ENCODE measurements around the gene PROB1.
"Not testable (repeated sequence)": the region's sequence is repeated elsewhere in the genome, so short reads cannot be mapped to it uniquely, and the experiment has no call there.

PROB1 gene, protein sequence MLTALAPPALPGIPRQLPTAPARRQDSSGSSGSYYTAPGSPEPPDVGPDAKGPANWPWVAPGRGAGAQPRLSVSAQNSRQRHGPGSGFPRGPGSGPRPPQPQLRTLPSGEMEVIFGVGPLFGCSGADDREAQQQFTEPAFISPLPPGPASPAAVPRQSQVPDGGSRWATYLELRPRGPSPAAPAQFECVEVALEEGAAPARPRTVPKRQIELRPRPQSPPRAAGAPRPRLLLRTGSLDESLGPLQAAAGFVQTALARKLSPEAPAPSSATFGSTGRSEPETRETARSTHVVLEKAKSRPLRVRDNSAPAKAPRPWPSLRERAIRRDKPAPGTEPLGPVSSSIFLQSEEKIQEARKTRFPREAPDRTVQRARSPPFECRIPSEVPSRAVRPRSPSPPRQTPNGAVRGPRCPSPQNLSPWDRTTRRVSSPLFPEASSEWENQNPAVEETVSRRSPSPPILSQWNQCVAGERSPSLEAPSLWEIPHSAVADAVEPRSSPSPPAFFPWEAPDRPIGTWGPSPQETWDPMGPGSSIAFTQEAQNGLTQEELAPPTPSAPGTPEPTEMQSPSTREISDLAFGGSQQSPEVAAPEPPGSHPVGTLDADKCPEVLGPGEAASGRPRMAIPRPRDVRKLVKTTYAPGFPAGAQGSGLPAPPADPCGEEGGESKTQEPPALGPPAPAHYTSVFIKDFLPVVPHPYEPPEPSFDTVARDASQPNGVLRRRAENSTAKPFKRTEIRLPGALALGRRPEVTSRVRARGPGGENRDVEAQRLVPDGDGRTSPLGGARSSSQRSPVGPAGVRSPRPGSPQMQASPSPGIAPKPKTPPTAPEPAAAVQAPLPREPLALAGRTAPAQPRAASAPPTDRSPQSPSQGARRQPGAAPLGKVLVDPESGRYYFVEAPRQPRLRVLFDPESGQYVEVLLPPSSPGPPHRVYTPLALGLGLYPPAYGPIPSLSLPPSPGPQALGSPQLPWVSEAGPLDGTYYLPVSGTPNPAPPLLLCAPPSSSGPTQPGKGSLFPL

DNA sequence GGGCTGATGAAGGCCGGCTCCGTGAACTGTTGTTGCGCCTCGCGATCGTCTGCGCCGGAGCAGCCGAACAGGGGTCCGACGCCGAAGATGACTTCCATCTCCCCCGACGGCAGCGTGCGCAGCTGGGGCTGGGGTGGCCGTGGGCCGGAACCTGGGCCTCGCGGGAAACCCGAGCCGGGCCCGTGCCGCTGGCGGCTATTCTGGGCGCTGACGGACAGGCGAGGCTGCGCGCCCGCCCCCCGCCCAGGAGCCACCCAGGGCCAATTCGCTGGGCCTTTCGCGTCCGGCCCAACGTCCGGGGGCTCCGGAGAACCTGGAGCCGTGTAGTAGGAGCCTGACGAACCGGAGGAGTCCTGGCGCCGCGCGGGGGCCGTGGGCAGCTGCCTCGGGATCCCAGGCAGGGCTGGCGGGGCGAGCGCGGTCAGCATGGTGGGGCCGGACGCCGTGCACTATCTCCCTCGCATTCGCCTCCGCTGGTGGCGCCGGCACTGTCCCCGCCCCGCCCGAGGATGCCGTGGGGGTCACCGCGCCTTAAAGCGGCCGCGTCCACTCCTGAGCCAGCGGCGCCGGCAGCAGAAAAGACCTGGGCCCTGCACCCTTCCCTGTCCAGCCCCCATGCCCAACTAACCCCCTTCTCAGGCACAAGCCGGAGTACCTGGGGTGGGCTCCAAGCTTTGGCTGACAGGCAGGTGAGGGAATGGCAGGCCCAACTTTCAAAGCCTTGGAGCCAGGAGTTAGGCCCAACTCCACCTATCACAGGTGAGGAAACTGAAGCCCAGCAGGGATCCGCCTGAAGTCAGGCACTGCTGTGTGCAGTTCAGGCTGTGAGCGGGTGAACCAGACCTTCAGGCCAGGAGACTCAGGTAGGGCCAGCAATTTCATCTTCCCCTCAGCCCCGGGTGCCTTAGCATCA, at the start of gene PROB1:
Gene PROB1, minus strand, starts transcription at position 451 of the 913 bp plus-strand sequence. Its CDS starts 23 bp downstream, at position 428.
- no peak for DNase-seq

DNA sequence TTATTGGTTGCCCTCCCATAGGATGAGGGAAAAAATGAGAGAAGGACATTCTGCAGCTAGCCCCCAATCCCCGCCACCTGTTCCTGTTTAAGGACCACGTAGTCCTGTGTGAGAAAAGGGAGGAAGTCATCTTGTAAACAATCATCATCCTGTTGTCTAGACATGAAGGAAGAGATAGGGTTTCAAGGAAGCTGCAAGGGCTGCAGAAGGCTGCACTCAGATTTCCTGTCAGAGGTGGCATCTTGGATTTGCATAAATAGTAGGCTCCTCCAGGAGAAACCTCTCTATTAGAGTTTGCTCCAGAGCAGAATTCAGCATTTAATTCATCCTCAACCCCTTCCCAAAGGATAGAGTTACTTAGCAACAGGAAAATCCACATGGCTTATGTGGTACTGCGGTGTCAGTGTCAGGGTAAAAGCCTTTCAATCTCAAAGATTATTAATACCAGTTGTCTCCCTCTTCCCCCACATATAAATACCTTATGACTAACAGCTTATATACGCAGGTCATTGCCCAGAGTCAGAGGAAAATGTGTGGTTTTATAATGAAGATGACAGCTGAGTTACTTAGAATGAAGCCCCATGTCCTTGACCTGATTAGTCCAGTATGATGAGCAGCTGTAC, 49.0 kb upstream of the PROB1 start:
- DNase-seq, result peak; percentile 48

DNA sequence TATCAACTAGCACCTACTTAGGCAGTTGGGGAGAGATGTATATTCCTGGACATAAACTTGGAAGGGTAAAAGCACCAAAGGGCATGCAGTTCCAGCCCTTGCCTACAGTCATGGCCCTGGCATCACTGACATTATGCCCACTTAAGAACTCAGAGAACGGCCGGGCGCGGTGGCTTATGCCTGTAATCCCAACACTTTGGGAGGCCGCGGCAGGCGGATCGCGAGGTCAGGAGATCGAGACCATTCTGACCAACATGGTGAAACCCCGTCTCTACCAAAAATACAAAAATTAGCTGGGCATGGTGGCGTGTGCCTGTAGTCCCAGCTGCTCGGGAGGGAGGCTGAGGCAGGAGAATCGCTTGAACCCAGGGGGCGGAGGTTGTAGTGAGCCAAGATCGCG, 45.5 kb upstream of the PROB1 start:
- not testable (repeated sequence) for DNase-seq

DNA sequence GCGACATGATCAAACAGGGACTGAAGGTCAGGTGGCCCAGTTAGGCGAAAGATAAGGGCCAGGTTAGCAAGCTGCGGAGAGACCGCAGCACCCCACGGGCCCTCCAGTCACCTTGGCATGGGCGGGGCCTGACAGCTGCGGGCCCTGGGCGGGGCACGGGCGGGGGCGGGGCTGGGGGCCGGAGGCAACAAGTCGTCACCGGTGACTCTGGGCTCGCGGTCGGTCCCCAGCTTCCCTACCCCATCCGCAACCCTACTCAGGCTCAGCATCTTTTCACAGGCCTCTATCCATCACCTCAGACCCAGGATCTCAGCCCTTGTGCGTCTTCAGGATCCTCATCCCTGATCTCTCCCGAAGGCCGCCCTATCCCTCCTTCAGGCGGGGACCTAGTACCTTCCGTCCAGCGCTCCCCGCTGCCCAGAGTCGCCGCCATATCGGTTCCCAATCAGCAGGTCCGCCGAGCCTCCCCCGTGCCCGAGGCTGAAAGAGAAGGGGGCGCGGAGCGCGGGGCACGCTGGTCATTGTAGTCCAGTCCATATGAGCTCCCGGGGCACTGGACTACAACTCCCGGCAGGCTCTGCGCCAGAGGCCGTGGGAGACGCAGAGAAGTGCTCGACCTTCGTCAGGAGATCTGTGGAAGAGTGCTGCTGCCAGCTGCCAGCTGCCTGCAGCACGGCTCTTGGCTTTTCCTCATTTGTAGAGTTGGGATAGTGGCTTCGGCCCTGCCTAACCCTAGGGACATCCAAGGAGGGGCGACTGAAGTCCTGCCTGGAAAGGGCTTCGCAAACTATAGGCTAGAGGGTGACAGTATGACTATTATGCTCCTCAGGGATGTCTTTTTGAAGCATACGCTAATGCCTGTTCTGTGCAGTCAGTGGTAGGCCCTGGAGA, 44.4 kb upstream of the PROB1 start, which contains the start of gene DNAJC18:
Gene DNAJC18, minus strand, starts transcription at position 513 of the 891 bp plus-strand sequence. Its CDS starts 80 bp downstream, at position 433.
- peak; percentile 91 for DNase-seq

DNA sequence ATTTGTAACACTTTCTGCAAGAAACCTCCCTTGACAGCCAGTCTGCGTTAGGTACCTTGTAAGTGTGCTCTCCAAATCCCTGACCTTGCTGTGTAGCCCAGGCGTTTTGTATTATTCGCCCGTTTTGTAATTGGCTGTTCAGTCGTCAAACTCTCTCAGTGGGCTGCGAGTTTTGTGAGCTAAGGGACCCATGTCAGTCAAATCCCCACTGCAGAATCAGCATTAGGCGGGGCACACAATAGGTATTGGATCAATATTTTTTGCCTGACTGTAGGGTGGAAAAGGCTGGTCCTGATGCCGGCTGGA, 43.8 kb upstream of the PROB1 start:
- DNase-seq, result no peak

DNA sequence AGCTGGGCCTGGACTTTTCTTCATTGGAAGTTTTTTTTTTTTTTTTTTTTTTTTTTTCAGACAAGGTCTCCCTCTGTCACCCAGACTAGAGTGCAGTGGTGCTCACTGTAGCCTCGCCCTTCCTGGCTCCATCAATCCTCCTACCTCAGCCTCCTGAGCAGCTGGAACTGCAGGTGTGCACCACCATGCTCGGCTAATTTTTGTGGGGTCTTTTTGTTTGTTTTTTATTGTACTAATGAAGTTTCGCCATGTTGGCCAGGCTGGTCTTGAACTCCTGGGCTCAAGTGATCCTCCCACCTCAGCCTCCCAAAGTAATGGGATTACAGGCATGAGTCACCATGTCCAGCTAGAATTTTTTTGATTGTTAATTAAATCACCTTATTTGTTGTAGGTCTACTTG, 40.8 kb upstream of the PROB1 start:
- DNase-seq, result no peak

DNA sequence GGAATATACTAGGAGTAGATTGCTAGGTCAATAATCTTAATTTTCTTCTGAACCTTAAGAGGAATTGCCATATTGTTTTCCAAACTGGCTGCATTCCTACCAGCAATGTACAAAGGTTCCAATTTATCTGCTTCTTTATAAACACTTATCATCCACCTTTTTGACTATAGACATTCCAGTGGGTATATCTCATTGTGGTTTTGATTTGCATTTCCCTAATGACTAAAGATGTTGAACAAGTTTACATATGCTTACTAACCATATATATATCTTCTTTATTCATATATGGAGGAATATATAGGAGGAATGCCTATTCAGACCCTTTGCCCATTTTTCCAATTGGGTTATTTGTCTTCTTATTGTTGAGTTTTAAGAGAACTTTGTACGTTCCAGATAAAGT, 36.8 kb upstream of the PROB1 start:
- DNase-seq, result no peak

DNA sequence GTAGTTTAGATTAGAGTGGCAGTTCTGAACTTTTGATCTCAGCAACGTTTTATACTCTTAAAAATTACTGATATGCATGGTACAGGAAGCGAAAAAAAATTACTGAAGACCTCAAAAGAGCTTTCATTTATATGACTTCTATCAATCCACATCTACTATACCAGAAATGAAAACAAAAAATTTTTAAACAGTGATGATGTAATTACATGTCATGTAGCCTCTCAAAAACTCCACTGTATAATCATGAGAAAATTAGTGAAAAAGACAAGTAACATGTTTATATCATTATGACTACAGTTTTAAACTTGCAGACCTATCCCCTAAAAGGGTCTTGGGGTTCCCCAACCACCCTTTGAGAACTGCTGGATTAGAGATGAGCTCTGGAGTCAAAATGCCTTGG, 35.1 kb upstream of the PROB1 start:
- no peak for DNase-seq

DNA sequence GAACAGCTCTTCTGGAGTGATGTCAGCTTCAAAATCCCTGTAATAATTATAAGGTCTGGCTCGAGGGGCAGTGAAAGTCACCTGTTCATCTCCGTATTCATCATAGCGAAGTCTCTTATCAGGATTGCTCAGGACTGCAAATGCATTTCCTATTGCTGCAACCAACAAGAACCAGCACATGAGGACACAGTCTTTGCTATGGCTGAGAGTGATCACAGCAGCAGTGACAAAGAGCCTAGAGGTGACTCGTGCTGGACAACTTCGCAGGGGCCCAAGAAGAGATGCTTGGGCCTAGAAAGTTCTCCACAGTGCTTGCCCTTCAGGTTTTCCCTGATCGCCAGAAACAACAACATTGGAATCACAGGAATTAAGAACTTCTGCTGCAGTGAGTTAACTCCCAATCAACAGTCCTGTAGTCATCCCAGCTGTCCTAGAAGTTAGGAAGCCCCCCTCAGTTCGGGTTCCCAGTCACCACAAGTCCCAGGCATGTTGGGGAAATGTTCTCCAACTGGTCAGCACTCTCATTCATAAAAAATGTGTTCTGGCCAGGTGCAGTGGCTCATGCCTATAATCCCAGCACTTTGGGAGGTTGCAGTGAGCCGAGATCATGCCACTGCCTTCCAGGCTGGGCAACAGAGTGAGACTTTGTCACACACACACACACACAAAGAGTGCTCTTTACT, 31.4 kb upstream of the PROB1 start:
- DNase-seq, result no peak

DNA sequence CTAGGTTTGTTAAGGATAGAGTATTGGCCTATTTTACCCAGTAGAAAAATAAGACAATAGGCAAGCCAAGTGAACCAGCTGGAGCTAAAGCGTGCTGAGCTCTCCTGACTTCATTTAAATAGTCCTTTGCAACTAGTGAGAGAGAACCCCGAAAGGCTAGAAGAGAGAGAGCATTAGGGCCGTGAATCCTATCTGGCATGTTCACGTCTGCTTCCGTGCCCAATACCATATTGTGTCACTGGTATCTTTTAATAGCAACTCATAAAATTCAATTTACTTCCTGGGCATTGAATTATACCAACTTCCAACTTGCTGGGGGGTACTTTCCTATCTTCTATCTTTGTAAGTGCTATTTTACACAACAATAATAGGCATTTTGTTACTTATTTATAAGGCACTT, 30.6 kb upstream of the PROB1 start:
- DNase-seq, result no peak

DNA sequence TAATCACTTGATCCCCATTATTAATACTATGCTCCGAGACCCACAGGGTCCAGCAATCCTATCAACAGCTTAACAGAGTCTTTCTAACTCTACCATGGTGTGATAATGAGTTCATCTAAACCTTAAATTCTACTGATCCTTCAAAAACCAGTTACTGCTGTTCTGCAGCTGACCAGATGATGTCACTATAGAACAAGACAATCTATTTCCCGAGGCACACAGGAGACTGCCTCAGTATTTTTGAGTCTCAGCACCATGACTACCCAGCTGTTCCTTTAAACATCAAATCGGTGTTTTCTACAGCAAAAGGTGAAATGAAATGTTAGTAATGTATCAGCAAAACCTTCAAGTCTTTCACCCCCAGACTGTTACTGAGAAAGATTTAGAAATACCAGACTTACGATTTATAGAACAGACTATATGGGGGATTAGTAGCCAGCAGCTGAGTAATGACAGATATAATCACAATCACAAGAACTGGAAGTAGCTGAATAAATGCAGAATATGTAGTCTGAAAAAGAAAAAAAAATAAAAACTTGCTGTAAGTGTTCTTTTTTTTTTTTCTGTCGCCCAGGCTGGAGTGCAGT, 27.5 kb upstream of the PROB1 start:
- peak; percentile 88 for DNase-seq

DNA sequence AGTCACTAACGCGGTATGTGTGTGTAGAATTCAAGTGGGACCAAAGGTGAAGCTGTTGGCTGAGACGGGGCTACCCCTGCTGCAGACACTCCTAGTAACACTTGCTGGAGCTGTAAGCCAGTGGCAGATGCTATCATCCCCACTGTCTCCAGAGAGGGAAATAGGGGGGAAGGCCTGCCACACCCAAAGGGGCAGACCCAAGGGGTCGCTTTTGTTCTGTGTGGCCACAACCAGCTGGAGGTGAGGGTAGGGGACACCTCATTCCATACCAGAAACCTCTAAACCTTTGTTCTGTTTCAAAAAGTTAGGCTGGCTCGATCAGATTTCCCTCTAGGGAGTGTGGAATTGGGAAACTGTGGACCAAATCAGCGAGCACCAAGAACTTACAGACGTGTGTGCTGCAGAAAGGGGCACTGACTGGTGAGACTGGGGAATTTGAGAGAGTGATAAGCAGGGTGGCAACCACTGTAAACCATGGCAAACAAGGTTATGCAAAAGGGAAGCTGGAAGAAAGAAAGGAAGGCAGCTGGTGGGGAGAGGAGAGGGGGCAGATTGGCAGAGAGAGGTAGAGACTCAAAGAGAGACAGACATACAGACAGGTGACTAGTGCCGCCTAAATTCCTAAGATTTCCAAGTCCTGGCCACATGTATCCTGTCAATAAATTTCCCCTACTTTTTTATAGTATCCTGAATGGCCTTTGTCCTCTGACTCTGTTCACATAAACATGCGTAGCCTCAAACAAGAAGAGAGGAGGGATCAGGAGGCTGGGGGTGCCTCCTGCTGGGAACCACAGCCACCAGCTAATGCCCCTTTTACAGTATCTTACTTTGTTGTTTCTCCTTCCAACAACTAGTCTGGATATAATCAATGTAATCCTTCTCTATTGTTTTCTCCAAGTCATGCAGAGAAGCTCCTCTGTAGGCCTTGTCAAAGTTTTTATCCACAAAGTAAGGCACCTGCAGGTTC, 24.6 kb upstream of the PROB1 start:
- no peak for DNase-seq

DNA sequence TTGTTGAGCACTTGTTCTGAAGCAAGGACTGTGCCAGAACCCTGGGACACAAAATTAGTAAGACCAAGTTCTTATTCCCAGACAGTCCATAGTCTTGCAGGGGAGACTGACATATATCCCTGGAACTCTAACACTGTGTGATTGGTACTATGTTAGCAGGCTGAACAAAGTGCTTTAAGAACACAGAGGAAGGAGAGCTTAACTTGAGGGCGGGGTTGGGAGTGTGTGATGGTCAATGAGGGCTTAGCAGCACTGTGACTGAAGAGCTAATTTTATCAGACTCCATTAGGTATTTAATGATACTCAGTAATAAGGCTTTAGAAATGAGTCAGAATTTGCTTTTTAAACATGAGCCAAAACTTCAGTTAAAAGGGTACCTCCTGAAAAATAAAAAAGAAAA, 23.9 kb upstream of the PROB1 start:
- DNase-seq, result no peak

DNA sequence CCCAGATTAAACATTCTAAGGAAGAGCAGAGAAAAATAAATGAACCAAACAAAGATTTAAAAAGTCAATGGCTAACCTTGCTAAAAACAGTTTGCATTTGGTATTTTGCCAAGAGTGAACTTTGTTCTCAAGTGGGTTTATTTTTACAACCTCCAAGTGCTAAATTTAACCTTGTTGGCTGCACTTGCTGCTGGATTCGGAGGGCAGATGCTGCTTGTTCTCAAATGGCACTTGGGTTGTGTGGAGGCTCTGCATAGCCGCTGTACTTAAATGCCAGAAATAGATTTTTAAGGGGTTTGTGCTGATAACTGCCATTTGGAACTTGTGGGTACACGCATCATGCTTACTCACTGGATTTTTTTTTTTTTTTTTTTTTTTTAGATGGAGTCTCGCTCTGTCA, 22.3 kb upstream of the PROB1 start:
- no peak for DNase-seq

DNA sequence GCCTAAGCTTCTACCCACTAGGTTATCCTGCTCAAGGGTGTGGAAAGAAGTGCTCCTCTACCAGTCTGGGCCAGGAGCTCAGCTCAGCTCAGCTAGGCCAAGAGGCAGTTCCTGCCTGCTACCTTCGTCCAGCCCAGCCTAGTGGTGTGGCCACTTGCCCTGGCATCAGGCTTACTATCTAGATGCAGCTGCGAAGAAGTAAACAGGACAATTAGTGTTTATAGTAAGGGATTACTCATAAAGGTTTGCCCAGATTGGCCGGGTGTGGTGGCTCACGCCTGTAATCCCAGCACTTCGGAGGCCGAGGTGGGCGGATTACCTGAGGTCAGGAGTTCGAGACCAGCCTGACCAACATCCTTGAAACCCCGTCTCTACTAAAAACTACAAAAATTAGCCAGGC, 21.7 kb upstream of the PROB1 start:
- no peak for DNase-seq

DNA sequence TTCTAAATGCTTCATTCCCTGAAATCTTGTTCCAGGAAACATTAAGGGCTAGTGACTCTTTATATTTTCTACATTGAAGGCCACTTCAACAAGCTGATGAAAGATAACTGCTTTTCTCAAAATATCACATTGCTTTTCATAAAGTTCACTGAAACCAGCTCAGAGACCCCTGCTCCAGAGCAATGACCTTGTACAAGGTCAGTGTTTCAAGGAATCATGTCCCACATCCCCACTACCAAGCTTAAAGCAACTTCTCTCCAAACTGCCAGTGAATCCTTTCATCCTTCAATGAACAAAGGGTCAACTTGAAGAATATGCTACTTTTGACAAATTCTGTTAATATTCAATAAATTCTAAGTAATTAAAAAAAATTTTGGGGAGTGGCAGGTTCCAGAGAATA, 21.0 kb upstream of the PROB1 start:
- DNase-seq, result no peak

DNA sequence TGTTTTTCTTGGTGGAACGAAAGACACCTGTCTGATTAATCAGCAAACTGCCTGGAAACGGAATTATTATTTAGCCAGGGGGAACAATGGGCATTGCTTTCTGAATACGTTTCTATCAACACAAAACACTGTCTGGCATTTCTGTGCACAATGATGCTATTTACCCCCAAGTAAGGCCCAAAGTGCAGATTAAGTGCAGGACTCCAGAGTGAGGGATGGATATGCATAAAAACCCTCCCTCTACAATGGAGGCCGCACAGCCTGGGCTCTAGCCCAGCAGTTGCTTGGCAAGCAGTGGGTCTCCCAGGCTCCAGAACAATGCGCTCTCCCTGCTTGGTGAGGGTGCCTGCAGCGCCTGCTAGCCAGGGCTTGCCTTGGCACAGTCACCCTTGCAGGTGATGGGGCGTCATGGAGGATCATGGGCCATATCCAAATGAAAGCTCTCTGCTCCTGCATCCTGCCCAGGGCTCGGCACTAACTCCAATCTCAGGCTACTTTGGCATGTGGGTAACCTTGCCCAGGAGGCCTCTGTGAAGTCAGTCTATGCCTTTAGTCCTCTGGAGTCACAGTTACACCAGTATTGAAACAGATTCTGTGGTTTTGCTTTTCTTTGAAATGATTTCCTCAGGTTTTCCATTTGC, 20.4 kb upstream of the PROB1 start:
- DNase-seq, result no peak

DNA sequence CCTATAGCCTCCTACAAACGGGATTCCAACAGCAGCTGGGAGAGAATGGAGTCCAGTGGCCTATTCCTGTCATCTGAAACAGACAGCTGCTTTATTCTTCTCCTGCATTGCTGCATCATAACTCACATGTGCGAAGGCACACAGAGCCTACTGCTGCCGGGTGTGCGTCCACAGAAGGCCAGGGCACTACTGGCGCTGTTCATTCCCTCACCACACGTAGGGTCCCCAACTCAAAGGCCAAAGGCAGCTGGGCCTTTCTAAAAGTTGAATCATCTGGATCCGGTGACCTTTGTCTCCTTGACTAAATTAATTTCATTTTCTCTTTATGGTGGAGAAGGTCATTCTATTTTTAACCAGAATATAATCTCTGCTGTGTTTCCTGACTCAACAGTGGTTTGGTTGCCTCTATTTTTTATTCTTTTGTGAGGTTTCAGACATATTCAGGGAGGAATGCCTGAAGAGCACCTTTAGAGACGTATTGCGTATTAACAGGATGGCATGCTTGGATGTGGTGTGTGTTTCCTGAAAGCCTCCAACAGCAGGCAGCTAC, 19.8 kb upstream of the PROB1 start:
- DNase-seq, result no peak
